Raji (cell line): ENCODE measurements around the gene OTOGL.

Experiments
- POLR2A ChIP-seq: IDR thresholded peaks from 2 replicates; pipeline ENCODE4 v1.6.1; 2011; ENCODE audit warnings: low read depth, low read length, control low read depth; ENCODE audit not compliant: insufficient read depth

OTOGL gene

DNA sequence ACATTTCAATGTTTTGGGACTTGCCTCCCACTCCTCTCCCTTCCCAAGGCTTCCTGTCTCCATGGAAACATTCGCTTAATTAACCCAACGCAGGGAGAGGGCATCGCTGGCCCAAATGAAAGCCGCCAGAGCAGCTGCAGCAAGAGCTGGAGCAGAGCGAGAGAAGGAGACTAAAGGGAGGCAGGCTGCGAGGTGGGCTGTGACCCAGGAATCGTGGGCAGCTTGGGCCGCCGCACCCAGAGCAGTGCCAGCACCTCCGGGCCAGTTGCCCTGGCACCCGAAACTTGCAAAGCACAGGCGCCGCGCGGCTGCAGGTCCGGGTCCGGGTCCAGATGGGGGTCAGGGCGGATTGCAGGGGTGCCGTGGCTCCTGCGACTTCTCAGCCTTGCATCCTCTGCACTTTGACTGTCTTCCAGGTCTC is 301.2 kb downstream of the OTOGL start:
- TF ChIP-seq POLR2A = no peak

DNA sequence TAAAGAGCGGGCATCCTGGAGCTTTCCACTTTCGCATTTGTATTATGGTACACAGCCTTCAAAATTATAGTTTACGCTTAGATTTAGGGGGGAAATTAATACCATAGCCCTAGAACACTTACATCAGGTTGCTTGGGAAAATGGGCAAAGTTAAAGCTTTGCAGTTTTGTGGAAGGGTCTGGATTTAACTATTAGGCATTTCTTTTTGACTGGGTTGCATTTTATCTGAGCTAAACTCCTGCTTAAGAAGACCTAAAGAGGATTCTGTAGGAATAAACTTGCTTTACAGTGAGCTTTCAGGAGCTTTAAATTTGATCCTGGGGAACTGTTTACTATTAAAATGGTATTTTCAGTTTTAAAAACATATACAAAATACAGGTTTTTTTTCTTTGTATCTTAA is 301.9 kb downstream of the OTOGL start:
- TF ChIP-seq POLR2A = no peak

- no peak for TF ChIP-seq POLR2A
Measured at GRCh38 chr12:80404629-80405028, 305.3 kb downstream of the OTOGL start.

GRCh38 chr12:80406253-80406652 is 306.9 kb downstream of the OTOGL start:
- no peak for TF ChIP-seq POLR2A

DNA sequence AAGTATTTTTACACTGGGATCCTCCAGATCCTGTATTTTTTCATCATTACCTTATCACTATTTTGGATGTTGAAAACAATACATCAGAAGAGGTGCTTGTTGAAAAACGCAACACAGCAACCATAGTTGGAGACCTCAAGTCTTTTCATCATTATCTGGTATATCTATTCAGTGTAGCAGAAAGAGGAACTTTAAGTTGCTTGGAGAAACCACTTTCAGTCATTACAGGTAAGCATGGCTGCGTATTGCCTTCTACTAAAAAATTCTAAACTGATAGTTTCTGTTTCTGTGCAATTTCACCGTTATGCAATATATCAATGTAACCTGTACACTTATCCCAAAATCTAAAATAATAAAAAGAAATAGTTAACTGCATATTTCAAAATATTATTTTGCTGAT is 312.4 kb downstream of the OTOGL start:
- TF ChIP-seq POLR2A = no peak

DNA sequence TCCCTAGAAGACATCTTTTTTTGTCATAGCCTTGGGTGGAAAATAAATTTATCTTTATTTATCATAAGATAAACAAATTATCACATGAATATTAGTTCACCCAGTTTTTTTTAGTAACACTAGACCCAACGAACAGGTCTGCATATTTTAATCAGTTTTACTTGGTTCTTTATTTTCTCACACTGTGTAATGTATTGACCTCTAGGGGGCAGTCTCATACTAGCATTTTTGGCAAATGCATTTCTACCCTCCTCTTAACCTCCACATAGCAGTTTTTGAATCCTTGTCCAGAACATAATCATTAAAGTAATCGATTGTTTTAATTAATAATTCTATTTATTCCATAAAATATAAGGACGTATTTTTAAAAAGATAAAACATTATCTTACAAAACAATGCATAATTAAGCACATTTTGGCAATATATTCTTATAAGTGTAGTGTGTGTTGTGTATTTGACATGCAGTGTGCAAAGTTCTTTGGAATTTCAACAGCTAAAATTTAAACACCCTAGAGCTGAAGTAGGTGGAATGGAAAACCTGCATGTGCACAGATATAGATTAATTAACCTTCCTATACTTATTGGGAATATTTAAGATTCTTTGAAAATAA is 313.1 kb downstream of the OTOGL start:
- no peak for TF ChIP-seq POLR2A

DNA sequence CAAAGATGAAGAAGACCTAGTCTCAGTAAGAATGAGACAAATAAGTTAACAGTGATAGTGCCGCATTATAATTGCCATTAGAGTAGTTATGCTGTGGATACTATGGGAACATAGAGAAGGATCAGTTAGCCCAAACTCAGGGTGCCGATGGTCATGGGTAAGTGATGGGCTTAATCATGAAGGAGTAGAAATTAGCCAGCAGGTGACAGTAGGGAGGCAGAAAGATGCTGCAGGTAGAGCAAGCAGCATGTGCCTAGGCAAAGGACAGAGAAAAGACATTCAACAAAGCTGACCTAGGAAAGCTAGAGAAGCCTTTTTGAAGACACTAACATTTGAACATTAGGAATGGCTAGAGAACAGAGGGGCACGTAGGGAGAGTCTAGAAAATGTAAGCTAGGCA is 314.1 kb downstream of the OTOGL start:
- TF ChIP-seq POLR2A = no peak

GRCh38 chr12:80415466-80415865 is 316.1 kb downstream of the OTOGL start:
- TF ChIP-seq POLR2A = no peak

- TF ChIP-seq POLR2A = no peak
Measured at GRCh38 chr12:80419644-80420043, 320.3 kb downstream of the OTOGL start.

DNA sequence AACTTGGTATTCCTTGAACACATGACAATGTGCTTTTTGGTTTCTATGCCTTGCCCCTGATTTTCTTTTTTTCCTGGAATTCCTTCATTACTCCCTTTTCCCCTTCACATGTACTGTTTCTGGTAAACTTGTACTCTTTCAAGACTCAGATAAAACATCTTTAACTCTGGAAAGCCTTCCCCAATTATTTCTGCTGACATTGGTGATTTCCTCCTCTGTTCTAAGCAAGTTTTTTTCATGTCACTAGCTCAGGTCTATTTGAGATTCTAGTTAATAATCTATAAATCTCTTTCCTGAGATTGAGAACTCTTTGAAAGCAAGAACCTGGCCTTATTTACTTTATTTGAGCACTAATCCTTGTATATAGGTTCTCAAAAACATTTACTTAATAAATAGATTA is 320.7 kb downstream of the OTOGL start:
- TF ChIP-seq POLR2A = no peak

GRCh38 chr12:80422550-80422949 is 323.2 kb downstream of the OTOGL start:
- TF ChIP-seq POLR2A = no peak
